OCI-LY7 (cell line): ENCODE measurements around the gene ITGB4. TPM values are rescaled to one million over a fixed set of nuclear protein-coding genes. Genes with fewer than 3 reads are reported as not detected.

Source experiments
- BruUV-seq: library from RNA; stranded (reverse); fragments of 400-500 nt; replicated peaks from 2 replicates; lab custom pipeline; 2021; lab: Mats Ljungman, UMichigan
- CTCF ChIA-PET: fragments of 300-600 bp; sonication (Branson Sonifier 250); formaldehyde crosslinking; loops from one replicate; lab custom pipeline; 2022; ENCODE audit warnings: antibody characterized with exemption; ENCODE audit not compliant: unreplicated experiment; lab: Charles Lee
- POLR2A ChIA-PET: fragments of 300-600 bp; sonication (Branson Sonifier 250); formaldehyde crosslinking; loops from one replicate; lab custom pipeline; 2022; ENCODE audit warnings: antibody characterized with exemption; lab: Charles Lee
- DNase-seq: peaks from one replicate; pipeline ENCODE4 v3.0.0-alpha.2; 2015; ENCODE audit warnings: low spot score
- H2AFZ ChIP-seq: fragments of 200-600 bp; sonication (generic), shearing (Covaris generic); 2 replicates; pipeline ENCODE4 v1.6.1; 2014; ENCODE audit warnings: mild to moderate bottlenecking, antibody characterized with exemption, low read length, moderate library complexity
- H3K27ac ChIP-seq: fragments of 200-600 bp; sonication (generic); 2 replicates; pipeline ENCODE4 v1.5.1; 2014; ENCODE audit warnings: mixed run types, low read depth, mild to moderate bottlenecking, moderate library complexity, low read length, inconsistent platforms; ENCODE audit not compliant: poor library complexity, severe bottlenecking
- H3K36me3 ChIP-seq: fragments of 200-600 bp; sonication (generic); 2 replicates; pipeline ENCODE4 v1.6.1; 2014; ENCODE audit warnings: mild to moderate bottlenecking, antibody characterized with exemption, low read length, moderate library complexity, mixed read lengths; ENCODE audit not compliant: insufficient read depth
- H3K4me1 ChIP-seq: fragments of 200-600 bp; sonication (generic); 2 replicates; pipeline ENCODE4 v1.5.1; 2014; ENCODE audit warnings: mild to moderate bottlenecking, low read length; ENCODE audit not compliant: insufficient read depth, poor library complexity, severe bottlenecking
- H3K4me2 ChIP-seq: fragments of 200-600 bp; sonication (generic); 2 replicates; pipeline ENCODE4 v1.6.1; 2014; ENCODE audit warnings: mild to moderate bottlenecking, low read length
- H3K4me3 ChIP-seq: fragments of 200-600 bp; sonication (generic); 2 replicates; pipeline ENCODE4 v1.5.1; 2014; ENCODE audit warnings: mild to moderate bottlenecking, low read depth, low read length; ENCODE audit not compliant: poor library complexity, severe bottlenecking
- H3K79me2 ChIP-seq: fragments of 200-600 bp; sonication (generic); 2 replicates; pipeline ENCODE4 v1.6.1; 2016; ENCODE audit warnings: low read depth, mild to moderate bottlenecking, low read length, moderate library complexity, mixed read lengths; ENCODE audit not compliant: insufficient read depth
- H3K9me2 ChIP-seq: fragments of 200-600 bp; sonication (generic); 2 replicates; pipeline ENCODE4 v1.6.1; 2016; ENCODE audit warnings: mild to moderate bottlenecking, low read length, mixed read lengths; ENCODE audit not compliant: insufficient read depth
- H3K9me3 ChIP-seq: fragments of 200-600 bp; sonication (generic); 2 replicates; pipeline ENCODE4 v1.6.1; 2014; ENCODE audit warnings: mild to moderate bottlenecking, mixed run types, low read length, mixed read lengths
- H4K20me1 ChIP-seq: fragments of 200-600 bp; sonication (generic); 2 replicates; pipeline ENCODE4 v1.6.1; 2014; ENCODE audit warnings: mild to moderate bottlenecking, antibody characterized with exemption, low read length, moderate library complexity, mixed read lengths; ENCODE audit not compliant: insufficient read depth
- EZH2phosphoT487 ChIP-seq: fragments of 200-600 bp; sonication (generic); IDR thresholded peaks from 2 replicates; pipeline ENCODE4 v1.6.1; 2018; ENCODE audit warnings: low read depth, borderline replicate concordance, mild to moderate bottlenecking, mixed run types, antibody characterized with exemption, low read length, moderate library complexity, mixed read lengths
- intact Hi-C: fragments of 100-400 bp; cut with micrococcal nuclease; formaldehyde crosslinking; loops from one replicate; pipeline ENCODE4 v1.10.0; 2022; ENCODE audit not compliant: unreplicated experiment
- total RNA-seq, 2 experiments: library from RNA; depleted of rRNA in 1 of 2; stranded (reverse); fragments of >200 nt in 1 of 2; shearing (Covaris generic) in 1 of 2; gene quantifications; 2 replicates each; pipeline ENCODE4 v1.2.3, GENCODE V29; 2014 to 2022
- TF ChIP-seq, protein P1 (sequence below): fragments of 200-600 bp; sonication (generic); conservative IDR thresholded peaks from 2 replicates; pipeline ENCODE4 v1.5.1; 2014; ENCODE audit warnings: mild to moderate bottlenecking, antibody characterized with exemption, low read length, moderate library complexity, mixed read lengths

Gene ITGB4
- total RNA-seq, 2 experiments from 2014 or later, result 0.66 to 3.9 TPM

DNA sequence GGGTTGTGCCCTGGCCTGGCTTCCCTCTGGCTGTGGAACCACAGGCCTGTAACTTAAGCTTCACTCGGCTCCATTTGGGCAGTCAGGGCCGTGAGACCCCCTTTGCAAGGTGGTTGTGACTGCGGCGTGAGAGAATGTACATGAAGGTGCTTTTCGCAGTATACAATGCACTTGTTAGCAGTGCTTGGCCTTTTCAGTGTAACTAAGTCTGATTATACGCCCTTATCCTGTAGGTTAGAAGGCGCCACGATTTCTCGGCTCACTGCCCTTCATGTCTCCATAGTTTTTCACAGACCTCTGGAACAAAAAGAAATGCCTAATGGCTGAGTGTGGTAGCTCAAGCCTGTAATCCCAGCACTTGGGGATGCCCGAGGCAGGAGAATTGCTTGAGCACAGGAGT lies 40.8 kb upstream of the ITGB4 start:
- Histone ChIP-seq H3K4me1 (peaks cover 6% of the 10 kb centered on the region), H3K9me2 (no peaks in the 10 kb centered on the region), H3K9me3 (no peaks in the 10 kb centered on the region), H2AFZ (no peak overlapping the region), H3K27ac (no peak overlapping the region), H3K4me2 (no peak overlapping the region), H3K4me3 (no peak overlapping the region), H3K36me3 (peaks cover 88% of the 10 kb centered on the region), H4K20me1 (0 out of 2 replicates have a peak, but pooled peaks cover 3% of the 10 kb centered on the region), H3K79me2 (peaks cover 56% of the 10 kb centered on the region)
- ChIA-PET POLR2A (interaction anchor here (0.6 to 1.7 kb wide), 4 partner anchors 8 to 180 kb away, joined by 3 to 5 read pairs (median 4); no protein-coding TSS in a partner anchor), CTCF (interaction anchor here (1.4 kb wide), 1 partner anchor 70 kb away, joined by 5 read pairs; no protein-coding TSS in a partner anchor)
- no peak for TF ChIP-seq EZH2phosphoT487
- TF ChIP-seq, protein P1, sequence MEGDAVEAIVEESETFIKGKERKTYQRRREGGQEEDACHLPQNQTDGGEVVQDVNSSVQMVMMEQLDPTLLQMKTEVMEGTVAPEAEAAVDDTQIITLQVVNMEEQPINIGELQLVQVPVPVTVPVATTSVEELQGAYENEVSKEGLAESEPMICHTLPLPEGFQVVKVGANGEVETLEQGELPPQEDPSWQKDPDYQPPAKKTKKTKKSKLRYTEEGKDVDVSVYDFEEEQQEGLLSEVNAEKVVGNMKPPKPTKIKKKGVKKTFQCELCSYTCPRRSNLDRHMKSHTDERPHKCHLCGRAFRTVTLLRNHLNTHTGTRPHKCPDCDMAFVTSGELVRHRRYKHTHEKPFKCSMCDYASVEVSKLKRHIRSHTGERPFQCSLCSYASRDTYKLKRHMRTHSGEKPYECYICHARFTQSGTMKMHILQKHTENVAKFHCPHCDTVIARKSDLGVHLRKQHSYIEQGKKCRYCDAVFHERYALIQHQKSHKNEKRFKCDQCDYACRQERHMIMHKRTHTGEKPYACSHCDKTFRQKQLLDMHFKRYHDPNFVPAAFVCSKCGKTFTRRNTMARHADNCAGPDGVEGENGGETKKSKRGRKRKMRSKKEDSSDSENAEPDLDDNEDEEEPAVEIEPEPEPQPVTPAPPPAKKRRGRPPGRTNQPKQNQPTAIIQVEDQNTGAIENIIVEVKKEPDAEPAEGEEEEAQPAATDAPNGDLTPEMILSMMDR, result no peak
- no TSS peak for BruUV-seq
- no peak for DNase-seq
- intact Hi-C loops, result no loop called here

DNA sequence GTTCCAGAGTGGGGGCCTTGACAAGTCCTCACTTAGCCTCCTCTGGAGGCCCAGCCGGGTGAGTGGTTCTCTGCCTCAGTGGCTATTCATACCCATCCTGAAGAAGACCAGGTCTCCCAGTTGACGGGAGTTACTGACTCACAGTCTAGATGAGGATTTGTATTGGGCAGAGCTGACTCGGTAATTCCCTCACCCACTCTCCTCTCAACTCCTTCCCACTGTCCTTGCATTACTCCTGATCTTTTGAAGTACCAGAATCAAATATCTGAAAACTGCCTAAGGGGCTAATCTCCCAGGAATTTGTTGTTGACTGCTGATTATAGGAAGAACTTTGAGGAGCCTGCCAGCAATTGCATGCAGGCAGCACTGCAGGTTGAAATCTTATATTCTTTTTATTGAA lies 40.0 kb upstream of the ITGB4 start:
- Histone ChIP-seq H3K4me2 (no peak overlapping the region), H3K79me2 (peaks cover 56% of the 10 kb centered on the region)
- no TSS peak for BruUV-seq

DNA sequence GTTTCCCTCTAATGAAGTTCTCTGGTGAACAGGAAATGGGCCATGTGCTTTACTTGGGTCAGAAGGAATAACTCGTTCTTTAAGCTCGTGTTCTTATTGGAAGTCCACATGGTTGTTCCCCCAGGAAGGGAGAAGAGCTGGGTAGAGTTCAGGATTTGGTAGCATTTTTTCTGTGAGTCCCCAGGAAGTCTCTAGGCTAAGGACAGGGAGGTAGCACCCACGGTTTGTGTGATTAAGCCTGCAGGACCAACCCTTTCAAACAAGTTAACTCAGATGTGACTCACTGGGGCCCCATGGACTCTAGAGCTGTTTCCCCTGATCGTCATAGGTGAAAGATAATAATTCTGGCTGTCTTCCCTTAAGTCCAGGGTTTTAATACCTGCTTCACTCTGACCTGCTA lies 37.7 kb upstream of the ITGB4 start:
- Histone ChIP-seq H3K4me2 (no peak overlapping the region), H3K4me1 (peaks cover 37% of the 10 kb centered on the region), H3K36me3 (peaks cover 91% of the 10 kb centered on the region), H2AFZ (no peak overlapping the region), H3K79me2 (peaks cover 60% of the 10 kb centered on the region), H3K9me2 (no peaks in the 10 kb centered on the region), H3K27ac (no peak overlapping the region), H3K4me3 (no peak overlapping the region), H3K9me3 (no peaks in the 10 kb centered on the region), H4K20me1 (no peaks in the 10 kb centered on the region)
- ChIA-PET CTCF (no interaction called here), POLR2A (interaction anchor here (0.5 to 1.5 kb wide), 4 partner anchors 17 to 182 kb away, joined by 3 to 4 read pairs (median 3); no protein-coding TSS in a partner anchor)
- intact Hi-C loops, result no loop called here
- no peak for TF ChIP-seq EZH2phosphoT487
- TF ChIP-seq, protein P1, result no peak
- no TSS peak for BruUV-seq
- DNase-seq, result no peak

More for the DNA sequence above, 40.0 kb upstream of the ITGB4 start:
- no peak overlapping the region for H2AFZ ChIP-seq
- peaks cover 88% of the 10 kb centered on the region for H3K36me3 ChIP-seq
- TF ChIP-seq, protein P1, result no peak
- TF ChIP-seq EZH2phosphoT487, result no peak
- ChIA-PET CTCF (interaction anchor here (1.4 kb wide), 1 partner anchor 69 kb away, joined by 5 read pairs; no protein-coding TSS in a partner anchor), POLR2A (interaction anchor here (1.7 kb wide), 1 partner anchor 57 kb away, joined by 5 read pairs; no protein-coding TSS in a partner anchor)
- peaks cover 14% of the 10 kb centered on the region for H3K4me1 ChIP-seq
- intact Hi-C loops, result no loop called here
- no peaks in the 10 kb centered on the region for H3K9me3 ChIP-seq
- no peaks in the 10 kb centered on the region for H4K20me1 ChIP-seq
- H3K4me3 ChIP-seq, result no peak overlapping the region
- no peaks in the 10 kb centered on the region for H3K9me2 ChIP-seq
- no peak for DNase-seq
- no peak overlapping the region for H3K27ac ChIP-seq
